ENCODE measurements around the gene KRTAP15-1.

The KRTAP15-1 gene

GRCh38 chr21:30437010-30437565 is 3.0 kb upstream of the KRTAP15-1 start:
- Histone ChIP-seq H3K9me3 (ENCODE audit: control insufficient read depth, insufficient read depth, low read depth, low read length) (no peaks in the 10 kb centered on the region), H3K36me3 (ENCODE audit: control insufficient read depth in 2 of 2, insufficient read depth in 1 of 2, low read length in 2 of 2) (no peaks in the 10 kb centered on the region), H3K4me3 (ENCODE audit: low read depth, low read length) (no peak overlapping the region), H3K27ac (ENCODE audit: extremely low read depth, low read depth, low read length) (no peak overlapping the region), H3K4me1 (ENCODE audit: control insufficient read depth, insufficient read depth, low read length) (no peaks in the 10 kb centered on the region)
- CTCF ChIA-PET, result interaction anchor here (0.6 kb wide), 3 partner anchors 96 to 588 kb away, joined by 3 read pairs; no protein-coding TSS in a partner anchor
- POLR2A ChIA-PET, result interaction anchor here (0.7 kb wide), 1 partner anchor 916 kb away, joined by 3 read pairs; no protein-coding TSS in a partner anchor
- TF ChIP-seq ZNF501 (tag by site-specific recombination; IDR thresholded peaks at IDR 0.05) (no peak), ZNF626 (tag by site-specific recombination; IDR thresholded peaks at IDR 0.05) (no peak), SCRT2 (tag by site-specific recombination; IDR thresholded peaks at IDR 0.05) (no peak), ZNF223 (tag by site-specific recombination; IDR thresholded peaks at IDR 0.05) (no peak), ZBTB8A (tag by site-specific recombination; IDR thresholded peaks at IDR 0.05) (no peak), ZNF280D (tag by site-specific recombination; IDR thresholded peaks at IDR 0.05) (no peak), ZNF776 (tag by site-specific recombination; IDR thresholded peaks at IDR 0.05; ENCODE audit: borderline replicate concordance) (no peak), ZFP69B (tag by site-specific recombination; IDR thresholded peaks at IDR 0.05) (no peak), ZNF133 (tag by site-specific recombination; IDR thresholded peaks at IDR 0.05) (no peak), ZNF26 (tag by site-specific recombination; IDR thresholded peaks at IDR 0.05) (no peak), INSM2 (tag by site-specific recombination; IDR thresholded peaks at IDR 0.05) (no peak), ZBTB21 (tag by site-specific recombination; IDR thresholded peaks at IDR 0.05) (no peak), ZNF292 (tag by site-specific recombination; IDR thresholded peaks at IDR 0.05; ENCODE audit: borderline replicate concordance, low read depth) (no peak), ZBTB17 (tag by site-specific recombination; IDR thresholded peaks at IDR 0.05) (no peak)
- TF ChIP-seq, protein P1, sequence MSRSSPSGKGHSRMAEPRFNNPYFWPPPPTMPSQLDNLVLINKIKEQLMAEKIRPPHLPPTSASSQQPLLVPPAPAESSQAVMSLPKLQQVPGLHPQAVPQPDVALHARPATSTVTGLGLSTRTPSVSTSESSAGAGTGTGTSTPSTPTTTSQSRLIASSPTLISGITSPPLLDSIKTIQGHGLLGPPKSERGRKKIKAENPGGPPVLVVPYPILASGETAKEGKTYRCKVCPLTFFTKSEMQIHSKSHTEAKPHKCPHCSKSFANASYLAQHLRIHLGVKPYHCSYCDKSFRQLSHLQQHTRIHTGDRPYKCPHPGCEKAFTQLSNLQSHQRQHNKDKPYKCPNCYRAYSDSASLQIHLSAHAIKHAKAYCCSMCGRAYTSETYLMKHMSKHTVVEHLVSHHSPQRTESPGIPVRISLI (tag by site-specific recombination; IDR thresholded peaks at IDR 0.05), result no peak

DNA sequence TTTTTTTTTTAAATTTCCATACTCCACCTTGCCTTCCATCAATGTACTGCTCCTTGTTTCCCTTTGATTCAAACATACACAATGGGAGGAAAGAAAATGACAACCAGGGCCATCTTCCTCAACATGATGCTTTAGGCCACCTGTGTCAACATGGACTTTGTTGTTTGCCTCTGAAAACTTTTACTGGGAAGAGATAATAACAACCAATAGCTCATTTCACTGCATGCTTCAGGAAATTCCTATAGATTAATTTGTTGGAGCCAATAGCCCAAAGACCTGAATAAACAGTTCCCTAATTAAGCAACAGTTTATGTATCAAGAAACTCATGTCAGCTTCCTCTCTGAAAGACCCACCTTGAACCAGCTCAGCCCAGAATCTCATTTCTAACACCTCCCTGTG is 3.2 kb downstream of the KRTAP15-1 start:
- H3K27ac ChIP-seq (ENCODE audit: extremely low read depth, low read depth, low read length), result no peak overlapping the region
- H3K9me3 ChIP-seq (ENCODE audit: control insufficient read depth, insufficient read depth, low read depth, low read length), result no peaks in the 10 kb centered on the region
- H3K36me3 ChIP-seq (ENCODE audit: control insufficient read depth in 2 of 2, insufficient read depth in 1 of 2, low read length in 2 of 2), result no peaks in the 10 kb centered on the region
- CTCF ChIA-PET, result interaction anchor here (0.6 to 2.2 kb wide), 4 partner anchors 10 to 994 kb away, joined by 3 to 12 read pairs (median 3); no protein-coding TSS in a partner anchor
- POLR2A ChIA-PET, result no interaction called here
- no peak overlapping the region for H3K4me3 ChIP-seq (ENCODE audit: low read depth, low read length)
- TF ChIP-seq ZNF184 (tag by site-specific recombination; IDR thresholded peaks at IDR 0.05) (no peak), ZNF776 (tag by site-specific recombination; IDR thresholded peaks at IDR 0.05; ENCODE audit: borderline replicate concordance) (no peak), ZNF248 (tag by site-specific recombination; IDR thresholded peaks at IDR 0.05) (no peak), ZNF280D (tag by site-specific recombination; IDR thresholded peaks at IDR 0.05) (no peak), ZNF785 (tag by site-specific recombination; IDR thresholded peaks at IDR 0.05) (no peak)
- H3K4me1 ChIP-seq (ENCODE audit: control insufficient read depth, insufficient read depth, low read length), result no peaks in the 10 kb centered on the region

Measured in HEK293 (cell line).